Limb (tissue), 2 donors: ENCODE measurements around the gene RNF40.
"Not testable (repeated sequence)": the region's sequence is repeated elsewhere in the genome, so short reads cannot be mapped to it uniquely, and the experiment has no call there.

ENCODE experiments used
- DNase-seq, 2 donors: peaks; one replicate each; pipeline ENCODE4 v3.0.0-alpha.2; 2016; ENCODE audit errors: extremely low spot score in 2 of 2

Gene RNF40

DNA sequence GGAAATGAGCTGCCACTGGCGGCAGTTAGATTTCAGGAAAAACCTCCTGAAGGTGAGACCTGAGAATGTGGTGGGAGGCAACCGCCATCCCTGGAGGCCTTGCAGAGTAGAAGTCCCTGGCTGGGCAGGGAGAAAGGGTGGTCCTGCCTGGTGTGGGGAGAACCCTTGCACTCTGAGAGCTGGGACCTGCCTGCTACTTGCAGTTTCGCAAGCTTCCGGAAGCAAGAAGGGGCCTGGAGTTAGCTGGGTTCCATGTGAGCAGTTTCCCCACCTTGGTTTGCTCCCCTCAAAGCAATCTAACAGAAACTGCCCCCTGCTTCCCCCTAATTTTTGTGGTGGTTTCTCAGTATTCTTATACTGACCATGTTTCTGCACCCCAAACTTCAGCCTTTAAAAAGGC lies 18.4 kb downstream of the RNF40 start:
- no peak for DNase-seq

DNA sequence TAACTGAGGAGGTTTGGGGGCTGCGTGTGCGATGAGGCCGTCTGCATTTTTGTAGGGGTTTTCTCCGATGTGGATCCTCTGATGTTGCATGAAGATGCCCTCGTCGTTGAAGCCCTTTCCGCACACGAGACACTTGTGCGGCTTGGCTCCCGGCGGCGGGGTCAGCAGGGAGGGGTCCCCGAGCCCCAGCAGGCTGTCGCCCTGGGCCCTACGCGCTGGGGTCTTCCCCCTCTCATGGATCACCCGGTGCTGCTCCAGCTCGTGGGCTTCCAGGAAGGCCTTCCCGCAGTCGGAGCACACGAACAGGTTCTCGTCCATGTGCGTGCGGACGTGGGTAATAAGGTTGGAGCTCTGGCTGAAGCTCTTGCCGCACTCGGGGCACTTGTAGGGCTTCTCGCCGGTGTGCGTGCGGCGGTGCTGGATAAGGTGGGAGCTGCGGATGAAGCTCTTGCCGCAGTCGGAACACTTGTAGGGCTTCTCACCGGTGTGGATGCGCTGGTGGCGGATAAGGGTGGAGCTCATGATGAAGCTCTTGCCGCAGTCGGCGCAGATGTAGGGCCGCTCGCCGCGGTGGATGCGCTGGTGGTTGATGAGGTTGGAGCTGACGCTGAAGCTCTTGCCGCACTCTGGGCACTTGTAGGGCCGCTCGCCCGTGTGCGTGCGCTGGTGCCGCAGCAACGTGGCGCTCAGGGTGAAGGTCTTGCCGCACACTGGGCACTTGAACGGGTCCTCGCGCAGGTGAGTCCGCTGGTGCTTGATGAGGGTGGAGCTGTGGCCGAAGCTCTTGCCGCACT lies 20.6 kb downstream of the RNF40 start:
- DNase-seq = no peak

DNA sequence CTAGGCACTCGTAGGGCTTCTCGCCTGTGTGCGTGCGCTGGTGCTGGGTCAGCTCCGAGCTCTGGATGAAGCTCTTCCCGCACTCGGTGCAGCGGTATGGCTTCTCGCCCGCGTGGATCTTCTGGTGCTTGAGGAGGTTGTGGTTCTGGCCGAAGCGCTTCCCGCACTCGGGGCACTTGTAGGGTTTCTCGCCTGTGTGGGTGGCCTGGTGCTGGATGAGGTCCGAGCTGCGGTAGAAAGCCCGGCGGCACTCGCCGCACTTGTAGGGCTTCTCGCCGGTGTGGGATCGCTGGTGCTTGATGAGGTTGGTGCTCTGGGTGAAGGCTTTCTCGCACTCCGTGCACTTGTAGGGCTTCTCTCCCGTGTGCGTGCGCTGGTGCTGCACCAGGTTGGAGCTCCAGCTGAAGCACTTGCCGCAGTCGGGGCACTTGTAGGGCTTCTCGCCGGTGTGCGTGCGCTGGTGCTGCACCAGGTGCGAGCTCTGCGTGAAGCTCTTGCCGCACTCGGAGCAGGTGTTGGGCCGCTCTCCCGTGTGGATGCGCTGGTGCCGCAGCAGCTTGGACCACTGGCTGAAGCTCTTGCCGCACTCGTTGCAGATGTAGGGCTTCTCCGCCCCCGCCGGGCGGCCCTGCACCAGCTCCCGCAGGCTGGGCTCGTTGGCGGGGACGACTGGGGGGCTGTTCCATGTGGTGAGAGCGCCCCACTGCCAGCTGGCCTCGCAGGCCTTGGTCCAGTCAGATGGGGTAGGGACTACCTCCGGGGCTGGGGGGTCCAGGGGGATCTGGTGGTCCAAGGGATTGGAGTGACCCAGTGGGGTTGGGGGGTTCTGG lies 21.4 kb downstream of the RNF40 start:
- DNase-seq = no peak

DNA sequence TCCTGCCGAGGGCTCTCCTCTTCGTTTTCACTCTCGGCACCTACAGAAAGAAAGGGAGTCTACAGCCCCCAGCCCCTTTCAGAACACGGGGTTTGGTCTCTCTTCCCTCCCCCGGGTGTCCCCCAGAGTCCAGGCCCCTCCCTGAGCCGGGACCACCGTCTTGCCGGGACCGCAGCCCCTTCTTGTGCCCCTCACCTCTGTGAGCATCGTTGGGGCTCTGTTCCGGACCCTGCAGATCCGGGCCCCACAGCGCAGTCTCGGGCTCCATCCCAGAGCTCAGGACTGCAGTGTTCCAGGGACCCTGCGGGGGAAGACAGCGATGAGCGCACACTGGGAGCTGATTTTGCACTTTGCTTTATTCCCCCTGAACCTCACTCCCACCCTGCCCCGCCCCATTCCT lies 22.1 kb downstream of the RNF40 start:
- DNase-seq = no peak

- no peak for DNase-seq
These were observed 23.3 kb downstream of the RNF40 start for GRCh38 chr16:30785126-30786106.

DNA sequence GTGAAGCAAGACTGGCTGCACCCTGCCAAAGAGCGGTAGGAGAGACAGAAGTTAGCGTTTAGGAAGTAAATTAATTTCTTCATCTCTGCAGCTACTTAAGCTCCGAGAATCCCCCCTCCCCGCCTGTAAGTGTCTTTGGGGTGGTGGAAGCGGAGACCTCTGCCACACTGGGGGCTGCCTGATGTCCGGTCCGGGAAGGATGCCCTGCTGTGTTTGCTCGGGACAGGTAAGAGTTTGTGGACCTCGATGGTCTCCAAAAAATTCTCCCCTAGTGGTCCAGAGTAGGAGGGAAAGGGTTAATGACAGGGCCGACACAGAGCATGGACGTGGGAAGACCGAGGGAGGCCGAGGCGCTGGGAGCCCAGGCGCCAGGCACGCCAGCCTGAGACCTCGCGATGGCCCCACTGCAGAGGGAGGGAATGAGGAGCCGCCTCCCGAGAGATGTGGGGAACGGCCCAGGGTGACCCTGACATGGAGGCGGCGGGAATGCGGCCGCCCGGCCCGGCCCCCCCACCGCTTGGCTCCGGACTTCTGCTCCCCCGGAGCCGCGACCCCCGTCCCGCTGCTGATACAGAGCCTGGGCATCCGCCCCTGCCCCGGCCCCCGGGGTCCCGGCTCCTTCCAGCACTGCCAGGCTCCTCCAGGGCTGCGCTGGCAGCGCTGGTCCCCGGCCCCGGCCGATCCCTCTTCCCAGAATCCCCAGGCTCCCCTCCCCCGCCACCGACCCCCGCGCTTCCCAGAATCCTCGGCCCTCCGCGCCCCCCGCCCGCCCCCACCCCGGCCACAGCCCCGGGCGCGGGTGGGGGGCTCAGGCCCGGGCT lies 24.2 kb downstream of the RNF40 start:
- DNase-seq = peak in 1 of 2 donors; percentile 84

DNA sequence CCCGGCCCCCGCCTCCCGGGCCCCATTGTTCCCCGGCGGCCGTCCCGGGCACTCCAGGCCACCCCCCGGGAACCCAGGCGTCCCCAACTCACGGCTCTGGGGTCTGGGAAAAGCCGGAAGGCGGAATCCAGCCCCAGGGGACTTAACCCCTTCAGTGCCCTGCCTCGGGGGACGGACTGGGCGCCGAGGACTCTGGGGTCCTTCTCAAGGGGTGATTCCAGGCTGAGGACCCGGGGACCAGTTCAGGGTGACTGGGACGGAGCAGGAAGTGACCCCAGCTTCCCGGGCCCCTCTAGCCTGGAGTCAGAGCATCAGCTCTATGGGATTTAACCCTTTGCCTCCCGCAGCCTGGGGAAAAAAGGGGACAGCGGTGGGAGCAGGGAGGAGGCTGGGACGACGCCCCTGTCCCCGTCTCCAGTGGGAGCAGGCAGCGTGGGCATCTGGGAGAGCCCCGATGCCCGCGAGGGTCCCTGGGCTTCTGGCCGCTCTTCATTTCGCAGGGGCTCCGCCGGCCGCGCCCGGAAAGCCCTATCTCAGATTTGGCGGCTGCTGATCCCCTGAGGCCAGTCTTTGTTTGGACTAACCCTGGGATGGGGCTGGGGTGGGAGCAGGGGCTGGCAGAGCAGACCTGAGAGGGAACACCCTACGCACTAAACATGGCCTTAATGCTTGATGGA lies 25.0 kb downstream of the RNF40 start, which contains the start of gene ZNF629:
ZNF629 (minus strand) TSS at position 270 of the 677 bp plus-strand sequence. CDS start 2,723 bp downstream, outside the sequence.
- DNase-seq = peak; percentile 86 to 89

- no peak for DNase-seq
These were observed 25.7 kb downstream of the RNF40 start for GRCh38 chr16:30787613-30788378.

DNA sequence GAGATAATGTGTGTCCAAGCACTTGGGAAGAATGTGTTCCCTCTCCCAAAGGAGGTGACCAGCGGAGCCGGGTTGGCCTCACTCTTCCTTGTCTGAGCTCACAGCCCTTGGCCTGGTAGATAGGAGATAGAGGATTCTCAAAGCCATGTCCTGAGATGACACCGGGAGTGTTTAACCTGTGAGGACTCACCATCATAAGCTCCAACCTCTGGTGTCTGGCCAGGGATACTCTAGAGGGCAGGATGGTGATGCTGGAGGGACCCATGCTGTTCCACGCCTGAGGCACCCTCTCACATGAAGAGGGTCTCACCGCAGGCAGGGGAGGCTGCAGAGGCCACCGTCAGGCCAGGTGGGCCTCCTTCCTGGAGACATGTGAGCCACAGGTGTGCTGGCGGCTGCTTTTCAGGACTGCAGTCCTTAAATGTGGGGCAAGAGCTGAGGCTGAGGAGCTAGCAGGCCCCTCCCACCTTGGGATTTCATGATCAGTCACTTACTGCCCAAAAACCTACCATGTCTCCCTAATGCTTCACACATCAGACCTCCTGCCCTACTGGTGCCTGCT lies 31.5 kb downstream of the RNF40 start:
- no peak for DNase-seq

DNA sequence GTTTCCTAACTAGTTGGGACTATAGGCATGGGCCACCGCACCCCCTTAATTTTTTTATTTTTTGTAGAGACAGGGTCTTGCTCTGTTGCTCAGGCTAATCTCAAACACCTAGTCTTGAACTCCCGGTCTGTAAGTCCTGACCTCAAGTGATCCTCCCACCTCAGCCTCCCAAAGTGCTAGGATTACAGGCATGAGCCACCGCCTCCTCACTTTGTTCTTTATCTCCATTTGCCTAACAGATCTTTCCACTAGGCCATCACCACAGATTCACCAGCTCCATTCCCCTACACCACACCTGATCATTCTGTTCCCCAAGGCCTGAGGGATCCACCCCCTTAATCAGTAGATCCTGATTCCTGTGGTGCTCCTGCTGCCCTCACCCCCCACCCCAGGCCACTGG lies 32.5 kb downstream of the RNF40 start:
- no peak for DNase-seq

- no peak for DNase-seq
These were observed 35.7 kb downstream of the RNF40 start for GRCh38 chr16:30797670-30798309.

GRCh38 chr16:30802936-30803335 lies 40.8 kb downstream of the RNF40 start:
- DNase-seq = no peak

DNA sequence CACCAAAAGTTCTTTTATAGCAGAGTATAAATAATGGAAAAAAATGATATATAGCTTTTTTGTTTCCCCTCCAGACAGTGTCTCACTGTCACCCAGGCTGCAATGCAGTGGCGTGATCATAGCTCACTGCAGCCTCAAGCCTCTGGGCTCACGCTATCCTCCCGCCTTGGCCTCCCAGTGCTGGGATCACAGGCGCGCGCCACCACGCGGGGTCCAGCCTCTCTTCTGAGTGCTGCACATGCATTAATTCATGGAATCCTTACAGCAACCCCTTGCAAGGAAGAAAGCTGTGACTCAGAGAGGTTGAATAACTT lies 42.9 kb downstream of the RNF40 start:
- DNase-seq = no peak

- DNase-seq = peak; percentile 85 to 88
These were observed 43.4 kb downstream of the RNF40 start for GRCh38 chr16:30805370-30806169.

DNA sequence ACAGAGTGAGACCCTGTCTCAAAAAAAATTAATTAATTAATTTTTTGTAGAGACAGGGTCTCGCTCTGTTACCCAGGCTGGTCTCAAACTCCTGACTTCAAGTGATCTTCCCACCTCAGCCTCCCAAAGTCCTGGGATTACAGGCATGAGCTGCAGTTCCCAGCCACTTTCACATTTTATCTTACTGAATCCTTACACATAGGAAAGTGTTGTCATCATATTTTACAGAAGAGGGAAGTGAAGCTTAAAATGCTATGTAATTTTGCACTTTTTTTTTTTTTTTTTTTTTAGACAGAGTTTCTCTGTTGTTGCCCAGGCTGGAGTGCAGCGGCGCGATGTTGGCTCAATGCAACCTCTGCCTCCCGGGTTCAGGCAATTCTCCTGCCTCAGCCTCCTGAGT lies 46.0 kb downstream of the RNF40 start:
- DNase-seq = no peak

DNA sequence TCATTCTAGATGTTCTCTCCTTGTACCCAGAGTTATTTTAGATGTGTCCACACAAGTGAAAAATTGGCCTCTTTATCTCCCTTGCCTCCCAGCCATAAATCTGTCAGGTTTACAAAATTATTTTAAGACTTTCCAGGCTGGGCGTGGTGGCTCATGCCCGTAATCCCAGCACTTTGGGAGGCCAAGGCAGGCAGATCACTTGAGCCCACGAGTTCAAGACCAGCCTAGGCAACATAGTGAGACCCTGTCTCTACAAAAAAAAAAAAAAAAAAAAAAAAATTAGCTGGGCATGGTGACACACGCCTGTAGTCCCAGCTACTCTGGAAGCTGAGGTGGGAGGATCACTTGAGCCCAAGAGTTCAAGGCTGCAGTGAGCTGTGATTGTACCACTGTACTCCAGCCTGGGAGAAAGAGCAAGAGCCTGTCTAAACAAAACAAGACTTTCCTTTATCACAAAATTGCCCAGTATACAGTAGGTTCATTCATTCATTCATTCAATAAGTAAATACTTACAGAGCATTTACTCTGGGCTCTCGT lies 46.8 kb downstream of the RNF40 start:
- not testable (repeated sequence) for DNase-seq

GRCh38 chr16:30809675-30810074 lies 47.6 kb downstream of the RNF40 start:
- not testable (repeated sequence) for DNase-seq
